GM21423 (cell line): ENCODE data around the gene MESD.
A peak's percentile ranks its signal among the peaks of the same experiment; 100 is the strongest.

Experiments used
- ATAC-seq: cut with Tn5 transposase; IDR thresholded peaks from one replicate; pipeline ENCODE4 v1.9.1; 2021; ENCODE audit warnings: mild to moderate bottlenecking, moderate library complexity; ENCODE audit not compliant: unreplicated experiment

Gene MESD

GRCh38 chr15:80989518-80990478 is at the start of gene MESD:
TSS of gene MESD (minus strand) at chr15:80989819. CDS start at chr15:80989791, 28 bp downstream.
- ATAC-seq = peak; percentile 96

DNA sequence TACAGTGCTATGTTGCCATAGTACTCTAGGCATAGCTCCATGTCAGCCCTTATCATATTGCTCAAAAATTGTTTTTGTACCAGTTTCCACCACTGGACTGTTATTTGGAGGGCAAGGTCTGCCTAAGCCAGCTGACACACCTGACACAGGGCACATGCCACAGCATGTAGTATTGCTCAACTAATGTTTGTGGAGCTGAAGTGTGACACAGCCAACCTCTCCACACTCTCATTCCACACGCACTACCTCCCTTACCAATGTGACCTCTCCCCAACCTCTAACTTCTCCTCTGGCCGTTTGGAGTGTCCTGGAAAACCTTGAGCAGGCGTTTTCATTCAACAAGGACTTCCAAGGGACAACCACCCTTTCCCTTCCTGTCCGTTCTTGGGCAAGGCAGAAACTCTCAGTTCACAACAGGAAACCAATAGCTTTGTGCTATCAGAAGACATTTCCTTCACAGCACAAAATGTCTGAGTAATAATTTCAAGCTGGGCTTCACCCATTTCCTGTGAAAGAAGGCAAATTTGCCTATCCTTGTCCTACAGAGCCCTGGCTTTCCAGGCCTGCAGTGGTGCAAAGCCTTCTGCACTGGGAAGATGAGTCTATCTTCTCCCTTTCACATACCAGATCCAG is 49.5 kb upstream of the MESD start:
- no peak for ATAC-seq

GRCh38 chr15:81037952-81038743 is 48.5 kb upstream of the MESD start:
- ATAC-seq = no peak

DNA sequence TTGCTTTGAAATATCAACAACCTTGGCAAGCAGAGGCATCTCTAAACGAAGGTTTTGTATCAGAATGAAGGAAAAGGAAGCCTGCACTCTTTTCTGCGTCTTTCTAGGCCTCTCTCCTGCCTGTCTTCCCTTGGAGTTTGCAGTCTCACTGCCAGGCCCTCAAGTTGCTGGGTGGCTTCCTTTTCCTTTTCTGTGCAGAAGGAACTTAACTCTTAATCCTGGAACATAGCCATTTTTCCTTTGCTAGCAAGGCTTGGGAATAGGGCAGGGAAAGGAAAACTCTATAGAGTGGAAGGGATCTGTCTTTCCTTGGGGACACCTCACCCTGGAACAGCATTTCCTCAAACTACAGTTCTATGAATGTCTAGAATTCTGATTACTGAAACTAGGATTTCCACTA is 43.9 kb upstream of the MESD start:
- no peak for ATAC-seq

GRCh38 chr15:81032818-81033217 is 43.2 kb upstream of the MESD start:
- no peak for ATAC-seq

DNA sequence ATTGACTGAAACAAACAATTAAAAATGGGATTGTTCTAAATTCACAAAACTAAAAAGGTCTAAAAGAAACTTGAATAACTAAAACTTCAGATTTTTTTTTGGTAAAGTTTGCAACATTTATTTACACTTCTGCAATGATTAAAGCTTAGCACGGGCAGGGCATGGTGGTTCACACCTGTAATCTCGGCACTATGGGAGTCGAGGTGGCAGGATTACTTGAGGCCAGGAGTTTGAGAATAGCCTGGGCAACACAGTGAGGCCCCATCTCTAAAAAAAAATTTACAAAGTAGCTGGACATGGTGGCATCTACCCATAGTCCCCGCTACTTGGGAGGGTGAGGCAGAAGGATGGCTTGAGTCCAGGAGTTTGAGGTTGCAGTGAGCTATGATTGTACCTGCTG is 42.7 kb upstream of the MESD start:
- no peak for ATAC-seq

DNA sequence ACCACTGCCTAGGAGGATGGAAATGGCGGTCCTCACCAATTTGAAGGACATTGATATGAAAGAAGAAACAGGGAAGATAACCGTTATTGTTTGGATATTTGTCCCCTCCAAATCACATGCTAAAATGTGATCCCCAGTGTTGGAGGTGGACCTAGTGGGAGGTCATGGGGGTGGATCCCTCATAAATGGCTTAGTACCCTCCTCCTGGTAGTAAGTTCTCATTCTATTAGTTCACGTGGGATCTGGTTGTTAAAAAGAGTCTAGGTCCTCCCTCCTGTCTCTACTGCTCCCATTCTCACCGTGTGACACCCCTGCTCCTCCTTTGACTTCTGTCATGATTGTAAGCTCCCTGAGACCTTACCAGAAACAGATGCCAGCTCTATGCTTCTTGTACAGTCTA is 41.6 kb upstream of the MESD start:
- ATAC-seq = no peak

- ATAC-seq = no peak
Measured at GRCh38 chr15:81030301-81030750, 40.7 kb upstream of the MESD start.

DNA sequence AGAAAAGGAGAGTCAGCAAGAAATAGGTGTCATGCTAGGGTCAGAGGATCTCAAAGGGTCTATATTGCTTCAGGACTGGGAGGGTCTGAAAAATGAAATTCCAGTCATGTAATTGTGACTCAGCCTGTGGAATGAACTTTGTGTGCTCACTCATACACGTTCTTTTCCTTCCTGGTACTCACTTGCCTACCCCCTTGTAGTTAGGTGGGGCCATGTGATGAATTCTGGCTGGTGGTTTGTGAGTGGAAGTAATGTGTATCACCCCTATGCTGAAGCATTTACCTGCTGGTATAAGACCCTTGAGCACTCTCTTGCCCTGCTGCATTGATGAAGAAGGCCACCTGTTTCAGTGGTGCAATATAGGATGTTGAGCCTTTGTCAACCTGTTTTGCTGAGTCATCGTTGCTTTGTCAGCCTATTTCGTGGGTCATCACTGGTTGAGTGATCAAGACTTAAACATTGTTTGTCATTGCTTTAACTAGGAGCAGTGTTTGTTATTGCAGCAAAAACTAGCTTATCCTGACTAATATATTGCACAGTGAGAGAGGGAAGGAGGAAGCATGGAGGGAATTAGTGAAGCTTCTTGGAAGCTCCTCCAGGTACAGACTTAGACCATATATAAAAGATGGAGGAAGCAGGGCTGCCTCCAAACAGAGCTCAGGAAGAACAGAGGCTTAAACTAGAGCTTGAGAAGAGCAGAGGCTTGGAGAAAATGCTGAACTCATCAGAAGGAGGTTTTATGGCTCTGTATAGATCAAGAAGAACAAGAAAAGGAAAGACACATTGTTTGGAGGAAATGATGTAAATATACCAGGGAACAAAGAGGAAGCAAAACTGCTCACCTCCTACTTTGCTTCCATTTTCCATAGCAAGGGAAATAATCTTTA is 40.0 kb upstream of the MESD start:
- ATAC-seq = no peak

DNA sequence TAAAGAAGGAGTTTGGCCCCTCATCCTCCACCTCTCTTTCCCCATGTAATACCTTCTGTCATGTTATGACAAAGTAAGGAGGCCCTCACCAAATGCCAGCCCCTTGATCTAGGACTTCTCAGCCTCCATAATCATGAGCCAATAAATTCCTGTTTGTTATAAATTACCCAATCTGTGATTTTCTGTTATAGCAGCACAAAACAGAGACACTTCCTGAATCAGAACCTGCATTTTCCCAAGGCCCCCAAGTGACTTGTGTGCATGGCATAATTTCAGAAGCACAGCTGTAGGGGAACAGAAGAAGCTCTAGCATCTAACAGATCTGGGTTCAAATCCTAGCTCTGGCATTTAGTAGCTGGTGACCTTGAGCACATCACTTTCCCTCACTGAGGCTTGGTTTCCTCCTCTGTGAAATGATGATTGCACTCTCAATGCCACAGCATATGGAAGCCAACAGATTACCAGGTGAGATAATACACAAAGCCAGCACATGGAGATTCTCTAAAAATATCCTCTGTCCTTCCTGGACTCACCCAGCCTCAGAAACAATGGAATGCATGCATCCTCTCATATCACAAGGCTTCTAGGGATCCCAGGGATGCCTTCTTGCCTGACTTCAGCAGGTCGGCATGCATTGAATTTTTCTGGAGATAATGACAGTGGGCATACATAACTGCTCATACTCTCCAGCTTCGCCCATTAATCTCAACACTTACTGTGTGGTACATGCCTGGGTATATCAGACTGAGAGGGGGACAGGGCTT is 37.4 kb upstream of the MESD start:
- no peak for ATAC-seq

DNA sequence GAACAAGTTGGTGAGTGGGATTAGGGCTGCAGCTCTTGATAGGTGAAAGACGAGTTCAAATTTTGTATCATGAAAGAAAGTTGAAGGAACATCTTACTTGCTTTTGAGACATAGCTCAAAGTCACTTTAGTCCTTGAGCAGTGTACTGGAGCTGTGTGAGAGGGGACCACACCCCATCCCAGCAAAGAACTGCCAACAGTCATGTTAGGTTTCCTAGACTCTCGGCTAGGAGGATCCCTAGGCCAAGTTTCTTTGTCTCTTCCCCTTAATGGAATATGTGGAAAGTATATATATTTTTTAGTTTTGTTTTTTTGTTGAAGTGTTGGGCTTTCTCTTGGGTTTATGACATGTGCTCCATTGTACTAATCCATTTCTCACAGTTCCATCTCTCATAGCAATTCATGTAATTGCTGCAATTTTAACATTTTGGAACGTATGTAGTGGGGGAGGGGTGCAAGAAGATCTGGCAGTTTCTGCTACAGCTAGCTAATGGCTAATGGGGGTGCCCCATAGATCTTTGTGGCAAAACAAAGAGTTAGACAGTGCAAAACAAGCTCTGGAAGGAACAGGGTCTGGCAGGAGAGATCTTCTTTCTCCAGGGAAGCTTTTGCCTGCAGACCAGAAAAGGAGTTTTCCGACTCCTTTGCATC is 36.2 kb upstream of the MESD start:
- no peak for ATAC-seq

DNA sequence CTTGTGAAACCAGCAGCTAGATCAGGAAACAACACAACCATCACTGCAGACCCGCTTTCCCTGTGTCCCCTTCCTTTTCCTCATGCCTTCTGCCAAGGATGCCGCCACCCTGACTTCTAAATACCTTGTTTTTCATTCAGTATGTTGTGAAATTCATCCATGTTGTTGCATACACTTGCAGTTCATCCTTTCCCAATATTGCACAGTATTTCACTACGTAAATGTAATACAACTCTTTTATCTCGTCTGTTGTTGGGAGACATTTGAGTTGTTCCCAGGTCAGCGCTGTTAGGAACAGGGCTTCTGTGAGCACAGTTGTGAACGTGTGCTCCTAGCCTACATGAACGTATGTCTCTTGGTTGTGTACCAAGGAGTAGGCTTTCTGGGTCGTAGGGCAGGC is 35.3 kb upstream of the MESD start:
- ATAC-seq = no peak

DNA sequence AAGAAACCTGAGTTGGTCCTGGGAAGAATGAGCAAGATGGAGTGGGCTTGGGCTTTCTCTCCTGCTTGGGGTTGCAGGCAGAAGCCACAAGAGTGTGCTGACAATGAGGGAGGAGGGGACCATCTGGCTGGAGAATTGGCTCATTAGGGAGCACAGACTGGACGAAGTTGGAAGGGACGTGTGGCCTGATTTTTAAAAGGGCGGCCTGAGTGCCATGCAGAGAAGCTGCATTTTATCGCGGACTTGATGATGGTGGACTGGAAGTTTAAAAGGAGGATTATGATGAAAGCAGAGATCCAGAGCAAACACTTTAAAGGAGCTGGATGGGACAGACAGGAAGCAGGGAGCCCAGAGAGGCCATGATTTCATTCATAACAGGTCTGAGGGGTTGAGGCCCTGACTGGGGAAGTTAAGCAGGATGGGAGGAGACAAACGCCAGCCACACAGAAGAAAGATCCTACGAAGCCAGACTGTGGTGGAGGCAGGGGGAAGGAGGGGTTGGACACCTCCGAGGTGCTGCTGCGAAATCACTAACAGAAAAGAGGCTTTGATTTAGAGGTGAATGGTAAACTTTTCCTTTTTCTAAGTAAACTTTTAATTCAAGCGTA is 34.8 kb upstream of the MESD start:
- ATAC-seq = no peak

DNA sequence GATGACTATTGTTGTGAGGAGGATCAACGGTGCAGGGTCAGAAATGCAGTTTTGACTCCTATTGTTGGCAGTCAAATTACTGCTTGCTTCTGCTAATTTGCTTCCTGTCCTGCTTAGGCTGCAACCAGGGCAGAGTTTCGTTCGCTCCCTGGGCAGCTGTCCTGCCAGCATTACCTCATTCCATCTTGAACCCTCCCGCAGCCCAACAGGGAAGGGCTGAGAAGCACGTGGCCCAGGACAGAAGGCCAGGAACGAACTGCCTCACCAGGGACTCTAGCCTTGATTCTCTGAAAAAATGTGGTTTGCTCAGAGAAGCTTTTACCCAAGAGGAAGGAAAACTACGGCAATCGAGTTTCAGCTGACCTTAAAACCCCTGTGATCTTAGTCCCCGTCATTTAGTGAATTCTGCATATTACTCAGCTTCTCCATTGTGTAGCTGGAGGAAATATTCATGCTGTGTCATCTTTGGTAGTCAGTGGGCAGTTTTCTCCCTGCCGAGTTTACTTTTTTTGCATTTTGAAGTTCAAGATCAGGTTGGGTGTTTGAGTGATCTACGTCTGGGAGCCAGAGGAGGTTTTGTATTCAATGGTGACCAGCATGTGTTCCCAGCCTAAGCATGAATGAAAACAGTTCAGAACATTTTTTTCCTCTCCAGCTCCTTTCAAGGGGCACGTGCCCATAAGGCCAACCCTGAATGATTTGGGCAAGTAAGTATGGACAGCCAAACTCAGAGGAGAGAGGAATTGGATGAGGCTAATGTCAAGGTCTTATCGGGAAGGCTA is 34.1 kb upstream of the MESD start:
- peak; percentile 93 for ATAC-seq

DNA sequence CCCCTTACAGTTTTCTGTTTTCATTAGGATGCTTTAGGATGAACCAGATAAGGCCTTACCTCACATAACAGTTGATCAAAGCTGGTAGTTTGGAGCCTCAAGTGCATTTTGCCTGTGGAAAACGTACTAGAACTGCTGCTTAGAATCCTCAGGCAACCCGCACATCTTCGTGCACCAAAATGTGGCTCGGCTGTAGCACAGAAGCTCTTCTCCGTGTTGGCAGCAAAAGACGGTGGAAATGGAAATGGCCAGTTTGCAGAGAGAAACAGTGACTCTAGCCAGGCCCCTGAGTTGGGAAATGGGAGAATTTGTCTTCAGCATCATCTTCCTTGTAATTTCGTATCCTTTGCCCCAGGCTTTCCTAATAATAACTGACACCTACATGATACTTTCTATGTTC is 31.7 kb upstream of the MESD start:
- no peak for ATAC-seq

GRCh38 chr15:81018197-81018596 is 28.6 kb upstream of the MESD start:
- ATAC-seq = no peak

DNA sequence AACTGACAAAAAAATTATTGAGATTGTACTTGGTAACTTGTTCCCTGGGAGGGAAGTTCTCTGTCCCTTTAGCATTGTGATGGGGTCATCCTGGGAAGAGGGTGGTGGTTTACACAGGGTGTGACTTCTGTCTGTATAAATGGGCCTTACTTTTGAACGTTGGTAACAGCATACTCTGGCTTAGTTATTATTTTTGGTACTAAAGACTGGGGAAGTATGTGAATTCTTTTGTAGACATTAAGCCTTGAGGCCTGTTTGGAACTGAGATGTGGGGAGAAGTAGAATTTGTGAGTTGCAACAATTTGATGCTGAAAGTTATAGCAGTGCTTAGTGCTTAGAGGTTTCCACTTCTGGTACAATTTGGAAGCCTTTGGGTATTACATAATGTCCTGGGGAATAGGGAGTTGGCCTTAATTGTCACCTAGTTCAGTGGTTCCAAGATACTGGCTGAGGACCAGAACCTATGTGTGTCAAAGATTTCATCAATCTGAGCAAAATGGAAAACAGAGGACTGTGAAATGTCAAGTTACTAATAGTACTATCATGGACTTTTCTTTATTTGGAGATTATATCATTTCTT is 27.0 kb upstream of the MESD start:
- ATAC-seq = no peak
